Neural progenitor cell (in vitro differentiated cells): ENCODE measurements around the gene AHRR.

ENCODE experiments used
- CTCF ChIP-seq: fragments of 200-600 bp; sonication (generic); IDR thresholded peaks from 2 replicates; pipeline ENCODE4 v1.5.1; 2017; ENCODE audit warnings: antibody characterized with exemption, mild to moderate bottlenecking
- EZH2 ChIP-seq: fragments of 200-600 bp; sonication (generic); IDR thresholded peaks from 2 replicates; pipeline ENCODE4 v1.6.1; 2017; ENCODE audit warnings: antibody characterized with exemption, mild to moderate bottlenecking, moderate library complexity

- no peak for TF ChIP-seq CTCF
- no peak for TF ChIP-seq EZH2
Measured at GRCh38 chr5:435156-435790, 113.8 kb downstream of the AHRR start.
